Cardiac muscle cell (in vitro differentiated cells and primary cell): ENCODE data around the gene B2M. TPM values are rescaled to one million over a fixed set of nuclear protein-coding genes. Genes with fewer than 3 reads are reported as not detected.

Experiments
- DNase-seq, 2 donors: peaks; one replicate each; pipeline versions ENCODE4 v3.0.0 to v3.0.0-alpha.2; 2010 to 2017; ENCODE audit warnings: low read depth in 1 of 2, low spot score in 1 of 2
- H3K27ac ChIP-seq: fragments of 200-600 bp; sonication (generic); 2 replicates; pipeline ENCODE4 v1.5.1; 2016
- H3K27me3 ChIP-seq: fragments of 200-600 bp; sonication (generic); 2 replicates; pipeline ENCODE4 v1.6.0; 2016; ENCODE audit warnings: control low read depth
- H3K36me3 ChIP-seq: fragments of 200-600 bp; sonication (generic); 2 replicates; pipeline ENCODE4 v1.5.1; 2016; ENCODE audit warnings: control low read depth
- H3K4me1 ChIP-seq: fragments of 200-600 bp; sonication (generic); 2 replicates; pipeline ENCODE4 v1.8.1; 2017; ENCODE audit warnings: low read depth, mild to moderate bottlenecking, mixed run types
- H3K4me3 ChIP-seq: fragments of 200-600 bp; sonication (generic); 2 replicates; pipeline ENCODE4 v1.5.1; 2016; ENCODE audit warnings: mild to moderate bottlenecking
- H3K9me3 ChIP-seq: fragments of 200-600 bp; sonication (generic); 2 replicates; pipeline ENCODE4 v1.5.1; 2017; ENCODE audit warnings: low read depth, mild to moderate bottlenecking, control low read depth
- CTCF ChIP-seq: IDR thresholded peaks from 2 replicates; pipeline ENCODE4 v1.5.1; 2012; ENCODE audit warnings: low read depth, mild to moderate bottlenecking, low read length
- polyA plus RNA-seq: library from polyadenylated mRNA; unstranded; fragments of >200 nt; fragmentation: Nextera tagmentation; extraction: Ambion mirVana; gene quantifications from 2 replicates; pipeline ENCODE4 v1.2.1, GENCODE V29; 2016
- total RNA-seq: library from RNA; depleted of rRNA; stranded (reverse); fragments of >200 nt; gene quantifications from 2 replicates; pipeline ENCODE4 v1.2.3, GENCODE V29; 2016

B2M gene
- total and polyA plus RNA-seq, 2 experiments from 2014 or later: 170 to 759 TPM

GRCh38 chr15:44753345-44753744 is 42.0 kb downstream of the B2M start:
- no peak for DNase-seq
- H3K36me3 ChIP-seq: no peaks in the 10 kb centered on the region
- H3K27ac ChIP-seq: no peak overlapping the region
- no peak overlapping the region for H3K4me3 ChIP-seq
- no peaks in the 10 kb centered on the region for H3K4me1 ChIP-seq
- no peaks in the 10 kb centered on the region for H3K9me3 ChIP-seq
- TF ChIP-seq CTCF: no peak
- H3K27me3 ChIP-seq: peaks cover 6% of the 10 kb centered on the region

- Histone ChIP-seq H3K27me3 (peaks cover 12% of the 10 kb centered on the region), H3K36me3 (no peaks in the 10 kb centered on the region), H3K4me3 (no peak overlapping the region), H3K9me3 (no peaks in the 10 kb centered on the region), H3K4me1 (no peaks in the 10 kb centered on the region), H3K27ac (no peak overlapping the region)
- DNase-seq: no peak
- no peak for TF ChIP-seq CTCF
Measured at GRCh38 chr15:44763187-44763586, 51.9 kb downstream of the B2M start.

GRCh38 chr15:44763848-44764247 is 52.5 kb downstream of the B2M start:
- TF ChIP-seq CTCF: no peak
- Histone ChIP-seq H3K36me3 (no peaks in the 10 kb centered on the region), H3K27me3 (peaks cover 8% of the 10 kb centered on the region), H3K27ac (no peak overlapping the region), H3K4me3 (no peak overlapping the region), H3K9me3 (no peaks in the 10 kb centered on the region), H3K4me1 (no peaks in the 10 kb centered on the region)
- no peak for DNase-seq

GRCh38 chr15:44765036-44765435 is 53.7 kb downstream of the B2M start:
- Histone ChIP-seq H3K27me3 (no peaks in the 10 kb centered on the region), H3K4me3 (no peak overlapping the region), H3K27ac (no peak overlapping the region), H3K4me1 (no peaks in the 10 kb centered on the region), H3K9me3 (no peaks in the 10 kb centered on the region), H3K36me3 (no peaks in the 10 kb centered on the region)
- no peak for DNase-seq
- no peak for TF ChIP-seq CTCF

Other genes with a start within 250 kb of the B2M start
- 23.4 and 55.7 TPM in 2 replicates for gene EIF3J, start 174.4 kb upstream of the B2M start, total RNA-seq
- 29.7 and 31.6 TPM in 2 replicates for gene EIF3J, start 174.4 kb upstream of the B2M start, polyA plus RNA-seq
- 46.4 and 65.1 TPM in 2 replicates for gene SPG11, start 47.9 kb upstream of the B2M start, total RNA-seq
- 15.7 and 30.3 TPM in 2 replicates for gene SPG11, start 47.9 kb upstream of the B2M start, polyA plus RNA-seq
- 0.33 TPM in 1 of 2 replicates, not detected in the other for gene PATL2, start 194 bp upstream of the B2M start, total RNA-seq
- gene PATL2, start 194 bp upstream of the B2M start, polyA plus RNA-seq: 0.49 TPM in 1 of 2 replicates, not detected in the other
- gene TRIM69, start 25.0 kb downstream of the B2M start, total RNA-seq: 35.3 and 37.1 TPM in 2 replicates
- gene TRIM69, start 25.0 kb downstream of the B2M start, polyA plus RNA-seq: 20.3 and 31.2 TPM in 2 replicates
- gene TERB2, start 245.2 kb downstream of the B2M start, total RNA-seq: not detected in 2 replicates
- gene TERB2, start 245.2 kb downstream of the B2M start, polyA plus RNA-seq: not detected in 2 replicates